IMR-90 (cell line): Measurements from ENCODE around the gene CDC14A. TPM values are rescaled to one million over a fixed set of nuclear protein-coding genes. Genes with fewer than 3 reads are reported as not detected.

Source experiments
- ATAC-seq: fragments of 200-7000 bp; cut with Tn5 transposase; 2 replicates; pipeline ENCODE4 v1.9.1; 2020; ENCODE audit warnings: low read depth, mild to moderate bottlenecking, moderate library complexity
- BruUV-seq: library from RNA; stranded (reverse); fragments of 400-500 nt; replicated peaks from 2 replicates; lab custom pipeline; 2021; lab: Mats Ljungman, UMichigan
- CTCF ChIA-PET: fragments of 300-600 bp; formaldehyde crosslinking; extraction: SDS; loops from one replicate; lab custom pipeline; 2021; ENCODE audit warnings: antibody characterized with exemption; lab: Yijun Ruan, JAX
- POLR2A ChIA-PET: fragments of 300-600 bp; sonication (Branson Sonifier 250); formaldehyde crosslinking; loops from one replicate; lab custom pipeline; 2022; ENCODE audit warnings: antibody characterized with exemption; ENCODE audit not compliant: unreplicated experiment; lab: Charles Lee
- DNase-seq: peaks from one replicate; pipeline ENCODE4 v3.0.0; 2013
- H2AFZ ChIP-seq: replicated peaks from 2 replicates; pipeline ENCODE3; 2013; ENCODE audit warnings: low read length, mild to moderate bottlenecking; ENCODE audit not compliant: poor library complexity
- H2AK5ac ChIP-seq: 2 replicates; pipeline ENCODE4 v1.6.1; 2013; ENCODE audit warnings: low read depth, low read length, inconsistent platforms
- H2AK9ac ChIP-seq: replicated peaks from 2 replicates; pipeline ENCODE3; 2013; ENCODE audit warnings: mild to moderate bottlenecking, low read depth, low read length, moderate library complexity; ENCODE audit not compliant: poor library complexity
- H2BK120ac ChIP-seq: 2 replicates; pipeline ENCODE4 v1.6.1; 2013; ENCODE audit warnings: low read depth, low read length, inconsistent platforms
- H2BK15ac ChIP-seq: 3 replicates; pipeline ENCODE4 v1.6.1; 2013; ENCODE audit warnings: low read depth, low read length, inconsistent platforms
- H2BK20ac ChIP-seq: 2 replicates; pipeline ENCODE4 v1.6.1; 2013; ENCODE audit warnings: low read depth, mild to moderate bottlenecking, inconsistent platforms, low read length, moderate library complexity
- H2BK5ac ChIP-seq: 2 replicates; pipeline ENCODE4 v1.6.1; 2013; ENCODE audit warnings: mild to moderate bottlenecking, low read depth, low read length, inconsistent platforms; ENCODE audit not compliant: poor library complexity, severe bottlenecking
- H3K14ac ChIP-seq: replicated peaks from 2 replicates; pipeline ENCODE4 v1.6.1; 2013; ENCODE audit warnings: low read depth, low read length, inconsistent platforms
- H3K18ac ChIP-seq: 2 replicates; pipeline ENCODE4 v1.6.1; 2013; ENCODE audit warnings: low read depth, low read length, control low read depth
- H3K23ac ChIP-seq: 2 replicates; pipeline ENCODE4 v1.6.1; 2013; ENCODE audit warnings: low read depth, low read length, inconsistent platforms
- H3K27ac ChIP-seq: 2 replicates; pipeline ENCODE4 v1.5.1; 2013; ENCODE audit warnings: mild to moderate bottlenecking, control low read depth, low read length; ENCODE audit not compliant: insufficient read depth
- H3K27me3 ChIP-seq: 2 replicates; pipeline ENCODE4 v1.6.1; 2013; ENCODE audit warnings: low read length; ENCODE audit not compliant: control insufficient read depth, insufficient read depth
- H3K36me3 ChIP-seq: 2 replicates; pipeline ENCODE4 v1.6.1; 2013; ENCODE audit warnings: low read length, mixed read lengths; ENCODE audit not compliant: control insufficient read depth, insufficient read depth
- H3K4ac ChIP-seq: 2 replicates; pipeline ENCODE4 v1.6.1; 2013; ENCODE audit warnings: low read depth, low read length, inconsistent platforms
- H3K4me1 ChIP-seq: 2 replicates; pipeline ENCODE4 v1.6.1; 2013; ENCODE audit warnings: low read length, mixed read lengths; ENCODE audit not compliant: control insufficient read depth, insufficient read depth
- H3K4me2 ChIP-seq: 2 replicates; pipeline ENCODE4 v1.6.1; 2013; ENCODE audit warnings: low read depth, mild to moderate bottlenecking, control low read depth, low read length, moderate library complexity
- H3K4me3 ChIP-seq: 2 replicates; pipeline ENCODE4 v1.5.1; 2013; ENCODE audit warnings: low read depth, mild to moderate bottlenecking, control low read depth, low read length, moderate library complexity; ENCODE audit not compliant: insufficient read depth
- H3K56ac ChIP-seq: 2 replicates; pipeline ENCODE4 v1.6.1; 2013; ENCODE audit warnings: low read length, inconsistent platforms; ENCODE audit not compliant: insufficient read depth; ENCODE audit errors: extremely low read depth
- H3K79me1 ChIP-seq, 2 experiments: 2 replicates each; pipeline ENCODE4 v1.6.1; 2013; ENCODE audit warnings: low read length in 2 of 2, inconsistent platforms in 1 of 2, low read depth in 1 of 2
- H3K9ac ChIP-seq: 2 replicates; pipeline ENCODE4 v1.6.1; 2013; ENCODE audit warnings: low read depth, low read length, control low read depth
- H3K9me1 ChIP-seq: 2 replicates; pipeline ENCODE4 v1.6.1; 2013; ENCODE audit warnings: low read length, inconsistent platforms; ENCODE audit not compliant: insufficient read depth
- H3K9me3 ChIP-seq: 2 replicates; pipeline ENCODE4 v1.6.1; 2013; ENCODE audit warnings: low read length; ENCODE audit not compliant: control insufficient read depth, insufficient read depth
- H4K20me1 ChIP-seq: 2 replicates; pipeline ENCODE4 v1.6.1; 2013; ENCODE audit warnings: low read length, inconsistent platforms; ENCODE audit not compliant: insufficient read depth
- H4K5ac ChIP-seq: 2 replicates; pipeline ENCODE4 v1.6.1; 2013; ENCODE audit warnings: mild to moderate bottlenecking, low read depth, low read length, control low read depth
- H4K8ac ChIP-seq, 2 experiments: 2 replicates each; pipeline ENCODE4 v1.6.1; 2013; ENCODE audit warnings: low read depth in 2 of 2, low read length in 2 of 2, control low read depth in 1 of 2, inconsistent platforms in 1 of 2
- H4K91ac ChIP-seq: 2 replicates; pipeline ENCODE4 v1.6.1; 2013; ENCODE audit warnings: low read depth, low read length, inconsistent platforms; ENCODE audit not compliant: insufficient read depth
- CHD1 ChIP-seq: IDR thresholded peaks from 2 replicates; pipeline ENCODE4 v1.6.1; 2012; ENCODE audit warnings: low read depth, low read length, improper control_type of control experiment
- FOS ChIP-seq: fragments of 150-350 bp; IDR thresholded peaks from 2 replicates; pipeline ENCODE4 v1.6.1; 2016; ENCODE audit warnings: low read depth, low read length
- MAFK ChIP-seq: IDR thresholded peaks from 2 replicates; pipeline ENCODE4 v1.6.1; 2012; ENCODE audit warnings: low read depth, low read length, improper control_type of control experiment
- RAD21 ChIP-seq: IDR thresholded peaks from 2 replicates; pipeline ENCODE4 v1.6.1; 2012; ENCODE audit warnings: low read length, improper control_type of control experiment
- RCOR1 ChIP-seq: IDR thresholded peaks from 2 replicates; pipeline ENCODE4 v1.6.1; 2012; ENCODE audit warnings: mild to moderate bottlenecking, low read length, improper control_type of control experiment; ENCODE audit not compliant: insufficient replicate concordance
- SMC3 ChIP-seq: fragments of 150-350 bp; IDR thresholded peaks from 2 replicates; pipeline ENCODE4 v1.6.1; 2016; ENCODE audit warnings: low read depth, mild to moderate bottlenecking, antibody characterized with exemption, low read length, moderate library complexity
- WGBS, 2 experiments: methylation state at CpG; one replicate each; pipeline versions ENCODE4 v1.1.5 to v1.1.7; 2013; ENCODE audit warnings: missing lambda C conversion rate in 2 of 2; ENCODE audit not compliant: insufficient read length in 1 of 2; ENCODE audit errors: extremely low coverage in 2 of 2; 5-methylcytosine and 5-hydroxymethylcytosine counted together
- dilution Hi-C: fragments of 300-500 bp; cut with HindIII; formaldehyde crosslinking; loops from one replicate; pipeline ENCODE4 v1.14.3; 2018; ENCODE audit warnings: low sequenced_read_pairs; ENCODE audit not compliant: unreplicated experiment
- in situ Hi-C: fragments of 300-500 bp; cut with MboI; formaldehyde crosslinking; loops from 3 replicates; pipeline ENCODE4 v1.14.3; 2019; ENCODE audit warnings: low sequenced_read_pairs, inconsistent platforms, mixed read lengths
- intact Hi-C: fragments of 100-400 bp; cut with micrococcal nuclease; formaldehyde crosslinking; loops from 2 replicates; pipeline ENCODE4 v1.10.0; 2022
- polyA plus RNA-seq, 3 experiments: library from polyadenylated mRNA; depleted of rRNA; stranded (reverse); fragments of >200 nt; gene quantifications; 2 replicates each; pipeline ENCODE4 v1.2.3, GENCODE V29; 2012; ENCODE audit warnings: low replicate concordance in 1 of 3
- total RNA-seq: library from RNA; depleted of rRNA; stranded (reverse); fragments of >200 nt; gene quantifications from 2 replicates; pipeline ENCODE4 v1.2.3, GENCODE V29; 2012

Gene CDC14A
- total and polyA plus RNA-seq, 2 of the 4 experiments (the other 2 are of a cell fraction), result 1.7 to 3.0 TPM

DNA sequence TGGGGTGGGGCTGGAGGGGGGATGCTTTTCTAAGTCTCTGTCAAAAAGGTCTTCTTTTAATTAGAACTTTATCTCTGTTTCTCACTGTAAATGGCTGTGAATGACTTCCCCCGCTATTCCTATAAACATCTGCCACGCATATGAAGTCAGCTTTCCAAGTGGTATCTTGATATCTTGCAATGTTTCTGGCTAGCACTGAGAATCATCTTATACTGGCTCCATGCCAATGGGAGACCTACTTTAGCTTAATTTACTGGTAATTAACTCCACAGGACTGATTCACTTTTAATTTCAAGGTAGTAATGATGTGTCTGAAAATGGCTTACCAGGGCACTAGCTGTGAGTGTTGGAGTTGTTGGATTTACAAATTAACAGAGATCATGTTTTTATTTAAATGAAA is 190.0 kb downstream of the CDC14A start:
- TF ChIP-seq FOS (no peak), MAFK (no peak), CHD1 (no peak), SMC3 (no peak), RCOR1 (no peak), RAD21 (no peak)
- Histone ChIP-seq H3K9ac (no peak overlapping the region), H3K9me1 (no peaks in the 10 kb centered on the region), H3K18ac (no peak overlapping the region), H4K91ac (no peak overlapping the region), H2AFZ (no peak overlapping the region), H2AK5ac (no peak overlapping the region), H3K56ac (no peak overlapping the region), H3K14ac (no peak overlapping the region), H3K36me3 (no peaks in the 10 kb centered on the region), H3K9me3 (no peaks in the 10 kb centered on the region), H3K27me3 (peaks cover 36% of the 10 kb centered on the region), H3K79me1 (no peaks in the 10 kb centered on the region), H2AK9ac (no peak overlapping the region), H4K5ac (no peak overlapping the region), H4K8ac (no peak overlapping the region), H2BK120ac (no peak overlapping the region), H2BK5ac (no peak overlapping the region), H3K23ac (no peak overlapping the region), H2BK15ac (no peak overlapping the region), H3K4me2 (no peak overlapping the region), H3K4me1 (peaks cover 4% of the 10 kb centered on the region; the same call in 1 of the 2 replicates), H3K4ac (no peak overlapping the region), H4K20me1 (no peaks in the 10 kb centered on the region), H2BK20ac (no peak overlapping the region), H3K27ac (no peak overlapping the region), H3K4me3 (no peak overlapping the region)
- intact Hi-C loops, result no loop called here
- dilution Hi-C loops, result no loop called here
- ChIA-PET CTCF (no interaction called here), POLR2A (no interaction called here)
- WGBS, 2 experiments, result no CpG with 5 or more reads among the region's 2 CpGs
- DNase-seq (no peak), ATAC-seq (no peak)
- in situ Hi-C loops, result no loop called here
- no TSS peak for BruUV-seq
